PFSK-1 (cell line): ENCODE data around the gene ADAMTS2.

ENCODE experiments used
- FOXP2 ChIP-seq: optimal IDR thresholded peaks from 2 replicates; pipeline ENCODE3; 2011; ENCODE audit warnings: borderline replicate concordance, control low read depth, inconsistent platforms; ENCODE audit not compliant: insufficient read depth; ENCODE audit errors: extremely low read length, extremely low read depth
- POLR2AphosphoS5 ChIP-seq: IDR thresholded peaks from 2 replicates; pipeline ENCODE4 v1.6.1; 2012; ENCODE audit warnings: low read depth, mild to moderate bottlenecking, control low read depth, low read length, moderate library complexity
- SIN3A ChIP-seq: IDR thresholded peaks from 2 replicates; pipeline ENCODE4 v1.6.1; 2012; ENCODE audit warnings: mild to moderate bottlenecking, low read length, moderate library complexity, borderline replicate concordance; ENCODE audit not compliant: insufficient read depth
- TAF1 ChIP-seq: IDR thresholded peaks from 2 replicates; pipeline ENCODE4 v1.6.1; 2012; ENCODE audit warnings: low read length, control low read depth, borderline replicate concordance; ENCODE audit not compliant: insufficient read depth
- TF ChIP-seq, protein P1 (sequence below), 2 experiments: IDR thresholded peaks; 2 replicates each; pipeline versions ENCODE4 v1.6.1 to v1.8.0; 2011 to 2012; ENCODE audit warnings: low read depth in 2 of 2, low read length in 2 of 2, control low read depth in 1 of 2, inconsistent platforms in 1 of 2, mild to moderate bottlenecking in 1 of 2, moderate library complexity in 1 of 2; ENCODE audit not compliant: insufficient read depth in 1 of 2

ADAMTS2 gene

GRCh38 chr5:179303451-179304200, 41.6 kb downstream of the ADAMTS2 start:
- TF ChIP-seq TAF1 (no peak), SIN3A (no peak), POLR2AphosphoS5 (no peak), FOXP2 (no peak)
- TF ChIP-seq, protein P1, sequence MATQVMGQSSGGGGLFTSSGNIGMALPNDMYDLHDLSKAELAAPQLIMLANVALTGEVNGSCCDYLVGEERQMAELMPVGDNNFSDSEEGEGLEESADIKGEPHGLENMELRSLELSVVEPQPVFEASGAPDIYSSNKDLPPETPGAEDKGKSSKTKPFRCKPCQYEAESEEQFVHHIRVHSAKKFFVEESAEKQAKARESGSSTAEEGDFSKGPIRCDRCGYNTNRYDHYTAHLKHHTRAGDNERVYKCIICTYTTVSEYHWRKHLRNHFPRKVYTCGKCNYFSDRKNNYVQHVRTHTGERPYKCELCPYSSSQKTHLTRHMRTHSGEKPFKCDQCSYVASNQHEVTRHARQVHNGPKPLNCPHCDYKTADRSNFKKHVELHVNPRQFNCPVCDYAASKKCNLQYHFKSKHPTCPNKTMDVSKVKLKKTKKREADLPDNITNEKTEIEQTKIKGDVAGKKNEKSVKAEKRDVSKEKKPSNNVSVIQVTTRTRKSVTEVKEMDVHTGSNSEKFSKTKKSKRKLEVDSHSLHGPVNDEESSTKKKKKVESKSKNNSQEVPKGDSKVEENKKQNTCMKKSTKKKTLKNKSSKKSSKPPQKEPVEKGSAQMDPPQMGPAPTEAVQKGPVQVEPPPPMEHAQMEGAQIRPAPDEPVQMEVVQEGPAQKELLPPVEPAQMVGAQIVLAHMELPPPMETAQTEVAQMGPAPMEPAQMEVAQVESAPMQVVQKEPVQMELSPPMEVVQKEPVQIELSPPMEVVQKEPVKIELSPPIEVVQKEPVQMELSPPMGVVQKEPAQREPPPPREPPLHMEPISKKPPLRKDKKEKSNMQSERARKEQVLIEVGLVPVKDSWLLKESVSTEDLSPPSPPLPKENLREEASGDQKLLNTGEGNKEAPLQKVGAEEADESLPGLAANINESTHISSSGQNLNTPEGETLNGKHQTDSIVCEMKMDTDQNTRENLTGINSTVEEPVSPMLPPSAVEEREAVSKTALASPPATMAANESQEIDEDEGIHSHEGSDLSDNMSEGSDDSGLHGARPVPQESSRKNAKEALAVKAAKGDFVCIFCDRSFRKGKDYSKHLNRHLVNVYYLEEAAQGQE (IDR thresholded peaks at IDR 0.05; ENCODE audit: insufficient read depth in 1 of 2, low read depth in 2 of 2, low read length in 2 of 2) = no peak

DNA sequence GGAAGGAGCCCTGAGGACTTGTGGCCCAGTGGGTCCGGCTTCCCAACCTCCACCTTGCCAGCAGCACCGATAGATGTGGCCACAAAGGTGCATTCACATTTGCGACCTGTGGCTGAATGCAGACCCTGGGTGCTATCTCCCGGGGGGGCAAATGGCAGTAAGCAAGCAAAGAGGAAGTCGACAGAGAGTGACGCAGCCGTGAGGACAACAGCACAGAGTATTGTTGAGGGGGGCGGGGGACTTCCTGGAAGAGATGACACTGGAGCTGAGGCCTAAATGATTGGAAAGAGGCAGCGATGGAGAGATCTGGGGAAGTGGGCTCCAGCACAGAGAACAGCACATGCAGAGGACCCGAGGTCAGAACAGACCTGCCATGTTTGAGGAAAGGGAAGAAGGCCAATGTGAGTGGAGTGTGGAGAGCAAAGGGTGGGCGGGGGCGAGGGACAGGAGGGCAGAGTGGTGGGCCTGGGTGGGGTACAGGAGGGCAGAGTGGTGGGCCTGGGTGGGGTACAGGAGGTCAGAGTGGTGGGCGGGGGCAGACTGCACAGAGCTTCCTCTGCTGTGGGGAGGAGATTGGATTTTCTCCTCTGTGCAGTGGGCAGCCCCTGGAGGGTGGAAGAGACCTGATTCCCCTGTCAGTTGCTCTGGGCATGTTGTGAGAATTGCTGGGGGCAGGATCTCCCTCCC, 42.6 kb downstream of the ADAMTS2 start:
- TF ChIP-seq TAF1 (no peak), POLR2AphosphoS5 (no peak), FOXP2 (no peak), SIN3A (no peak)
- TF ChIP-seq, protein P1 (IDR thresholded peaks at IDR 0.05; ENCODE audit: insufficient read depth in 1 of 2, low read depth in 2 of 2, low read length in 2 of 2) = no peak

DNA sequence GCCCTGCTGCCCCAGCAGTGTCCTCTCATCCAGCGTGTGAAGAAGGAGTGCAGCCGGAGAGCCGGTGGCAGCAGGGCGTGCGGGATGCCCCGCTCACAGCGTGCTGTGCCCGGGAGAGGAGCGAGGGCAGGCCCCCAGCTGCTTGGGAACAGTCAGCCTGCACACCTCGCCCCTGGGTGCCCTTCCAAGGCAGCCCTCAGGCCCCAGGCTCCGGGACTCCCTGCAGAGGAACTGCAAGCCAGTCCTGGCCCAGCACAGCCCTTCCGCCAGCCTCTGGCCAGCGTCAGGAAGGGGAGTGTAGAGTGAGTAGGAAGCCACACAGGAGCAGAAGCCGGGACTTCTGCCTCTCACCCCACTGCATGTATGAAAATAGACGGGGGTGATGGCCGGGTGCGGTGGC, 43.5 kb downstream of the ADAMTS2 start:
- TF ChIP-seq FOXP2 (no peak), POLR2AphosphoS5 (no peak), SIN3A (no peak), TAF1 (no peak)
- TF ChIP-seq, protein P1 (IDR thresholded peaks at IDR 0.05; ENCODE audit: insufficient read depth in 1 of 2, low read depth in 2 of 2, low read length in 2 of 2) = no peak

DNA sequence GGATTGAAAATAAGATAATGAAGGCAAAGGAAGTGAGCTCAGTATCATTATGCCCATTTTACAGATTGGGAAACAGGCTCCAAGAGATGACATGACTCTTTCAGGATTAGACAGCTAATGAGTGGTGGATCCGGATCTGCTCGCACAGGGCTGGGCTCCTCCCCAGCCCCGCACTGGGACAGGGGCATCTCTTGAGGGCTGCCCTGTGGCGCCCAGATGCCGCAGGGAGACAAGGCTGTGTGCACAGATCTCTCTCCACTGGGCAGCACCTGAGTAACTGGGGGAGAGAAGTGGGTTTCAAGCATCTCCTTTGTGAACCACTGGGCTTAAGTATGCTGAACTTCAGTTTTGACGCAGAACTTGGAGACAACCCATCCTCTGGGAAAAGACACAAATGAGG, 43.9 kb downstream of the ADAMTS2 start:
- TF ChIP-seq FOXP2 = no peak
- TF ChIP-seq TAF1 = no peak
- TF ChIP-seq POLR2AphosphoS5 = no peak
- no peak for TF ChIP-seq SIN3A
- TF ChIP-seq, protein P1 (IDR thresholded peaks at IDR 0.05; ENCODE audit: insufficient read depth in 1 of 2, low read depth in 2 of 2, low read length in 2 of 2) = no peak
